EL (cell line): Measurements from ENCODE around the gene CACHD1.
"Not testable (repeated sequence)": the region's sequence is repeated elsewhere in the genome, so short reads cannot be mapped to it uniquely, and the experiment has no call there.

Source experiments
- DNase-seq: peaks from one replicate; pipeline ENCODE4 v3.0.0-alpha.2; 2016

Gene CACHD1

GRCh38 chr1:64498325-64498724, 28.4 kb downstream of the CACHD1 start:
- no peak for DNase-seq

GRCh38 chr1:64499011-64499410, 29.1 kb downstream of the CACHD1 start:
- DNase-seq: no peak

GRCh38 chr1:64499966-64500365, 30.0 kb downstream of the CACHD1 start:
- no peak for DNase-seq

GRCh38 chr1:64502083-64502482, 32.2 kb downstream of the CACHD1 start:
- no peak for DNase-seq

- no peak for DNase-seq
These were observed 33.0 kb downstream of the CACHD1 start for GRCh38 chr1:64502931-64503330.

GRCh38 chr1:64505232-64505943, 35.5 kb downstream of the CACHD1 start:
- DNase-seq: no peak

- DNase-seq: no peak
These were observed 36.2 kb downstream of the CACHD1 start for GRCh38 chr1:64505944-64506655.

GRCh38 chr1:64508629-64509028, 38.7 kb downstream of the CACHD1 start:
- DNase-seq: no peak

GRCh38 chr1:64511044-64511443, 41.1 kb downstream of the CACHD1 start:
- no peak for DNase-seq

GRCh38 chr1:64512206-64512605, 42.3 kb downstream of the CACHD1 start:
- not testable (repeated sequence) for DNase-seq

GRCh38 chr1:64513545-64513944, 43.6 kb downstream of the CACHD1 start:
- no peak for DNase-seq

GRCh38 chr1:64514197-64514765, 44.4 kb downstream of the CACHD1 start:
- DNase-seq: peak; percentile 86

GRCh38 chr1:64515427-64515826, 45.5 kb downstream of the CACHD1 start:
- peak; percentile 75 for DNase-seq

GRCh38 chr1:64516301-64516700, 46.4 kb downstream of the CACHD1 start:
- DNase-seq: peak; percentile 61

- peak; percentile 90 for DNase-seq
These were observed 47.1 kb downstream of the CACHD1 start for GRCh38 chr1:64516803-64517568.

- DNase-seq: no peak
These were observed 47.7 kb downstream of the CACHD1 start for GRCh38 chr1:64517640-64518039.

GRCh38 chr1:64518692-64519481, 49.0 kb downstream of the CACHD1 start:
- no peak for DNase-seq

GRCh38 chr1:64519901-64520300, 50.0 kb downstream of the CACHD1 start:
- peak; percentile 79 for DNase-seq

GRCh38 chr1:64522740-64523139, 52.8 kb downstream of the CACHD1 start:
- no peak for DNase-seq

- no peak for DNase-seq
These were observed 53.7 kb downstream of the CACHD1 start for GRCh38 chr1:64523413-64524337.

GRCh38 chr1:64524614-64525013, 54.7 kb downstream of the CACHD1 start:
- no peak for DNase-seq
